Fibroblast of lung (primary cell): Measurements from ENCODE around the gene GK.

ENCODE experiments used
- EZH2 ChIP-seq: IDR thresholded peaks from 2 replicates; pipeline ENCODE4 v1.5.1; 2012; ENCODE audit warnings: low read length, control low read depth, mild to moderate bottlenecking; ENCODE audit errors: missing control alignments
- TF ChIP-seq, protein P1 (sequence below), 2 donors: IDR thresholded peaks in 1 of 2; conservative IDR thresholded peaks in 1 of 2; 1 replicate in 1 of 2; 2 replicates in 1 of 2; pipeline ENCODE4 v1.5.1; 2011 to 2012; ENCODE audit warnings: low read length in 2 of 2, control low read depth in 1 of 2, inconsistent platforms in 1 of 2, low read depth in 1 of 2, mild to moderate bottlenecking in 1 of 2

DNA sequence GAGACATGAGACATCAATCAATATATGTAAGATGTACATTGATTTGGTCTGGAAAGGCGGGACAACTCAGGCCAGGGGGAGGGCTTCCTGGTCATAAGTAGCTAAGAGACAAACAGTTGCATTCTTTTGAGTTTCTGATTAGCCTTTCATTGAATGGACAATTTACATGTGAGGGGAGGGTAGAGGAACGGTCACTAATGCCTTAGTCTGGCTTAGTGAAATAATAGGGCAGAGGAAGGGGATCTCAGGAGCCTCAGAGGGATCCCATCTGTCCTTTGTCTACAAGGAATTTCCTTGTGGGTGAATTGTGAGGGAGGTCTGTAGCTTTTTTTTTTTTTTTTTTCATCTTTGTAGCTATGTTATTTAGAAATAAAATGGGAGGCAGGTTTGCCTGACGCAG is 88.3 kb downstream of the GK start:
- TF ChIP-seq, protein P1, sequence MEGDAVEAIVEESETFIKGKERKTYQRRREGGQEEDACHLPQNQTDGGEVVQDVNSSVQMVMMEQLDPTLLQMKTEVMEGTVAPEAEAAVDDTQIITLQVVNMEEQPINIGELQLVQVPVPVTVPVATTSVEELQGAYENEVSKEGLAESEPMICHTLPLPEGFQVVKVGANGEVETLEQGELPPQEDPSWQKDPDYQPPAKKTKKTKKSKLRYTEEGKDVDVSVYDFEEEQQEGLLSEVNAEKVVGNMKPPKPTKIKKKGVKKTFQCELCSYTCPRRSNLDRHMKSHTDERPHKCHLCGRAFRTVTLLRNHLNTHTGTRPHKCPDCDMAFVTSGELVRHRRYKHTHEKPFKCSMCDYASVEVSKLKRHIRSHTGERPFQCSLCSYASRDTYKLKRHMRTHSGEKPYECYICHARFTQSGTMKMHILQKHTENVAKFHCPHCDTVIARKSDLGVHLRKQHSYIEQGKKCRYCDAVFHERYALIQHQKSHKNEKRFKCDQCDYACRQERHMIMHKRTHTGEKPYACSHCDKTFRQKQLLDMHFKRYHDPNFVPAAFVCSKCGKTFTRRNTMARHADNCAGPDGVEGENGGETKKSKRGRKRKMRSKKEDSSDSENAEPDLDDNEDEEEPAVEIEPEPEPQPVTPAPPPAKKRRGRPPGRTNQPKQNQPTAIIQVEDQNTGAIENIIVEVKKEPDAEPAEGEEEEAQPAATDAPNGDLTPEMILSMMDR (conservative IDR thresholded peaks at IDR 0.05 in 1 of 2, IDR thresholded peaks at IDR 0.05 in 1 of 2; ENCODE audit: low read depth in 1 of 2, low read length in 2 of 2), result no peak
- no peak for TF ChIP-seq EZH2
